Keratinocyte (primary cell): ENCODE measurements around the gene NT5DC1. TPM values are rescaled to one million over a fixed set of nuclear protein-coding genes. Genes with fewer than 3 reads are reported as not detected.
A peak's percentile ranks its signal among the peaks of the same experiment; 100 is the strongest.

Experiments
- DNase-seq: peaks from one replicate; pipeline ENCODE4 v3.0.0-alpha.2; 2011; ENCODE audit warnings: low read depth, missing footprints, low spot score
- FAIRE-seq: peaks from 2 replicates; lab custom pipeline; 2011; peaks lifted over from hg19 to GRCh38; lab: Jason Lieb, UNC
- H2AFZ ChIP-seq: 2 replicates; pipeline ENCODE4 v1.6.0; 2012; ENCODE audit warnings: low read length, control low read depth, inconsistent platforms; ENCODE audit not compliant: control insufficient read depth
- H3K27ac ChIP-seq: 2 replicates; pipeline ENCODE4 v1.5.1; 2011; ENCODE audit warnings: low read length; ENCODE audit not compliant: control insufficient read depth, insufficient read depth
- H3K27me3 ChIP-seq: 3 replicates; pipeline ENCODE4 v1.6.0; 2011; ENCODE audit warnings: low read length; ENCODE audit not compliant: control insufficient read depth, insufficient read depth; ENCODE audit errors: extremely low read depth
- H3K36me3 ChIP-seq, 2 experiments: 2 replicates in 1 of 2; 3 replicates in 1 of 2; pipeline ENCODE4 v1.5.1; 2011; ENCODE audit warnings: low read length in 2 of 2, mild to moderate bottlenecking in 1 of 2; ENCODE audit not compliant: control insufficient read depth in 2 of 2, insufficient read depth in 2 of 2; ENCODE audit errors: extremely low read depth in 1 of 2
- H3K4me1 ChIP-seq: 3 replicates; pipeline ENCODE4 v1.5.1; 2011; ENCODE audit warnings: low read length; ENCODE audit not compliant: control insufficient read depth, insufficient read depth; ENCODE audit errors: extremely low read depth
- H3K4me2 ChIP-seq: 3 replicates; pipeline ENCODE4 v1.6.0; 2011; ENCODE audit warnings: low read depth, low read length; ENCODE audit not compliant: control insufficient read depth, insufficient read depth; ENCODE audit errors: extremely low read depth
- H3K4me3 ChIP-seq, 3 experiments: fragments of 200-600 bp in 1 of 3; sonication (generic) in 1 of 3; 2 replicates in 2 of 3; 3 replicates in 1 of 3; pipeline ENCODE4 v1.5.1; 2011 to 2016; ENCODE audit warnings: low read length in 3 of 3, mild to moderate bottlenecking in 3 of 3, control low read depth in 2 of 3, inconsistent platforms in 1 of 3, low read depth in 1 of 3, mixed read lengths in 1 of 3, mixed run types in 1 of 3, moderate library complexity in 1 of 3; ENCODE audit not compliant: control insufficient read depth in 2 of 3, insufficient read depth in 2 of 3; ENCODE audit errors: extremely low read depth in 1 of 3
- H3K79me2 ChIP-seq: 2 replicates; pipeline ENCODE4 v1.6.0; 2012; ENCODE audit warnings: low read length; ENCODE audit not compliant: control insufficient read depth, insufficient read depth
- H3K9ac ChIP-seq: 3 replicates; pipeline ENCODE4 v1.6.0; 2011; ENCODE audit warnings: low read length; ENCODE audit not compliant: control insufficient read depth, insufficient read depth; ENCODE audit errors: extremely low read depth
- H3K9me1 ChIP-seq: 3 replicates; pipeline ENCODE4 v1.6.0; 2011; ENCODE audit warnings: low read length; ENCODE audit not compliant: control insufficient read depth, insufficient read depth; ENCODE audit errors: extremely low read depth
- H3K9me3 ChIP-seq: 2 replicates; pipeline ENCODE4 v1.5.1; 2012; ENCODE audit warnings: low read depth, low read length; ENCODE audit not compliant: control insufficient read depth
- H4K20me1 ChIP-seq: 3 replicates; pipeline ENCODE4 v1.6.0; 2011; ENCODE audit warnings: low read length; ENCODE audit not compliant: control insufficient read depth, insufficient read depth; ENCODE audit errors: extremely low read depth
- CTCF ChIP-seq, 3 experiments: IDR thresholded peaks in 1 of 3; conservative IDR thresholded peaks in 1 of 3; optimal IDR thresholded peaks in 1 of 3; 2 replicates in 2 of 3; 3 replicates in 1 of 3; pipeline versions ENCODE3 to v1.5.1; 2011; ENCODE audit warnings: low read length in 3 of 3, mild to moderate bottlenecking in 3 of 3, moderate library complexity in 2 of 3, control low read depth in 1 of 3, inconsistent platforms in 1 of 3; ENCODE audit not compliant: insufficient read depth in 2 of 3; ENCODE audit errors: extremely low read depth in 1 of 3
- EZH2 ChIP-seq: IDR thresholded peaks from one replicate; pipeline ENCODE4 v1.6.1; 2012; ENCODE audit warnings: inconsistent platforms, mild to moderate bottlenecking, low read length, moderate library complexity
- dilution Hi-C: fragments of 300-500 bp; cut with MboI; formaldehyde crosslinking; loops from one replicate; pipeline ENCODE4 v1.7.0; 2020; ENCODE audit warnings: low sequenced_read_pairs; ENCODE audit not compliant: extremely low pct_ligation_motif_present
- polyA plus RNA-seq, 5 experiments: library from polyadenylated mRNA; depleted of rRNA in 3 of 5; stranded (reverse) in 3 of 5; stranded (forward) in 1 of 5; unstranded in 1 of 5; fragments of >200 nt; gene quantifications; 1 replicate in 1 of 5; 2 replicates in 3 of 5; 3 replicates in 1 of 5; pipeline versions ENCODE4 v1.2.1 to v1.2.3, GENCODE V29; 2011 to 2012; ENCODE audit warnings: missing spikeins in 2 of 5, low read depth in 1 of 5, low replicate concordance in 1 of 5

Gene NT5DC1
- polyA plus RNA-seq, 1 donor (not counting 4 experiments of a cell fraction or from before 2014, with no cell fraction given), result 31.2 TPM

DNA sequence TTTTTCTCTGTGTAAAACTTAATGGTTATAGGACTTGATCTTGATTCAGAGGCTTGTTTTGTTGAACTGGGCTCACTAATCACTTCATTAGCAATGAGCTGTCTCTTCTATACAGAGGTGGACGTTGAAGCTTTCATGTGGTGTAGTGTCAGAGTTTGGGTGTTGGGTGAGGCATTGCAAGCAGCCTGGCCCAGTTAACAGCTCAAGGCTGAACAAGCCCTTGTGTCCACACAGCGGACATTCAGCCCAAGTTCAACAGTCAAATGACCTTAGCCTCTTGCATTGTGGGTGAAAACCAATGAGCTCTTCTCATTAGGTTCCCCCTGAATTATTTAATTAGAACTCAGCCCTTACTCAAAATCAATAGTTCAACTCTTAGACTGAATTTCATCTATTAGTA is 12.7 kb downstream of the NT5DC1 start:
- Histone ChIP-seq H3K27ac (no peak overlapping the region), H3K4me3 (no peak overlapping the region), H4K20me1 (no peaks in the 10 kb centered on the region), H3K9me1 (no peaks in the 10 kb centered on the region), H3K27me3 (no peaks in the 10 kb centered on the region), H2AFZ (no peak overlapping the region), H3K79me2 (no peaks in the 10 kb centered on the region), H3K36me3 (peaks cover 7 to 11% of the 10 kb centered on the region in 2 experiments), H3K9ac (no peak overlapping the region), H3K4me2 (no peak overlapping the region), H3K9me3 (no peaks in the 10 kb centered on the region), H3K4me1 (no peaks in the 10 kb centered on the region)
- DNase-seq (no peak), FAIRE-seq (no peak)
- dilution Hi-C loops, result no loop called here
- TF ChIP-seq EZH2 (no peak), CTCF (optimal IDR thresholded peaks at IDR 0.05 in 1 of 3, IDR thresholded peaks at IDR 0.05 in 1 of 3, conservative IDR thresholded peaks at IDR 0.05 in 1 of 3; ENCODE audit: extremely low read depth in 1 of 3, insufficient read depth in 2 of 3, low read length in 3 of 3) (no peak)

- no peak overlapping the region for H2AFZ ChIP-seq
- no peak for DNase-seq
- H3K4me3 ChIP-seq, result no peak overlapping the region
- H3K9me3 ChIP-seq, result no peaks in the 10 kb centered on the region
- no peak for TF ChIP-seq EZH2
- TF ChIP-seq CTCF (optimal IDR thresholded peaks at IDR 0.05 in 1 of 3, IDR thresholded peaks at IDR 0.05 in 1 of 3, conservative IDR thresholded peaks at IDR 0.05 in 1 of 3; ENCODE audit: extremely low read depth in 1 of 3, insufficient read depth in 2 of 3, low read length in 3 of 3), result peak in 1 of 3 experiments; percentile 7
- H3K27me3 ChIP-seq, result no peaks in the 10 kb centered on the region
- no peaks in the 10 kb centered on the region for H3K4me1 ChIP-seq
- no peak overlapping the region for H3K27ac ChIP-seq
- no peak overlapping the region for H3K9ac ChIP-seq
- H4K20me1 ChIP-seq, result no peaks in the 10 kb centered on the region
- peaks cover 3 to 11% of the 10 kb centered on the region in 2 experiments for H3K36me3 ChIP-seq
- FAIRE-seq, result no peak
- no peak overlapping the region for H3K4me2 ChIP-seq
- H3K9me1 ChIP-seq, result no peaks in the 10 kb centered on the region
- no peaks in the 10 kb centered on the region for H3K79me2 ChIP-seq
- dilution Hi-C loops, result no loop called here
Measured at GRCh38 chr6:116115781-116116180, 15.1 kb downstream of the NT5DC1 start.
